ENCODE data around the gene LIN52.

DNA sequence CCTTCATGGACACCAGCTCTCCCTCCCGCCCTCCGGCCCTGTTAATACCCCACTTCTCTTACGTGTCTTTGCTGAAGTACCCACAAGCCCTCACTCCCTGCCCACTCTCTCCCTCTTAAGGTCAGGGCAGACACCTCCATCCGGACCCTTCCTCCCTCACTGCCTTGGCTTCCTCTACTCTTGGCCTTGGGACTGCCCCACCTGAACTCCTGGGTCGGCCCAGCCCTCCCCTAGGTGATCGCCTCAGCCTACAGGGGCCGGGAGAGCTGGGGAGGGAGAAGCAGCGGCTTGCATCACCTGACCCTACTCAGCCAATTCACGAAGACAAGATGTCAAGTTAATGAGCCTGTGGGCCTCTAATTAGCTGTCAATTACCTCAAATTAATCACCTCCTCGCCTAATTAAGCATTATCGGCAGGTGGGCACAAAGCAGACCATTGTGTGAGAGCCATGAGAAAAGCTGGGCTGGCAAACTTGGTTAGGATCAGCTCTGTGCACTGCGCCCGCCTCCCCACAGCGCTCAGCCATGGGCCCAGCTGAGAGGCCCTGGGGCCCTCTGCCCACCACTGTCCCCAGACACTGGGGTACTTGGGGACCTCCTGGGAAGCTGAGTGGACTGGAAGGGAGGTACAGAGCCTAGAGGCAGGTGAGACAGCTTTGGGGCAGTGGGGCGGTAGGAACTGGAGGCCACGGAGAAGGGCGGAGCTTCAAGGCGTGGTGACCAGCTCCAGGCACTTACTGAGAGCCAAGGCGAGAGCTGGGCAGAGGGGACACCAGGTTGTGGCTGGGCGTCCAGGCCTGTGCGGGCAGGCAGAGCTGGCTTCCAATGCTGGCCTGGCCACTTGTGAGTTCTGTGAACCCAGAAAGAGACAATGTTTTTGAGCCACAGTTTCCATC, 129.4 kb downstream of the LIN52 start:
- no peak for TF ChIP-seq POLR2AphosphoS5 (IDR thresholded peaks at IDR 0.05)
- no peak for TF ChIP-seq CTCF (IDR thresholded peaks at IDR 0.05)
